K562 (cell line): ENCODE results near the gene PAF1. TPM values are rescaled to one million over a fixed set of nuclear protein-coding genes. Genes with fewer than 3 reads are reported as not detected.
A peak's percentile ranks its signal among the peaks of the same experiment; 100 is the strongest.

Source experiments
- ATAC-seq: fragments of 200-7000 bp; cut with Tn5 transposase; 3 replicates; pipeline ENCODE4 v1.9.1; 2020; ENCODE audit warnings: moderate library complexity
- BruUV-seq: library from RNA; stranded (reverse); fragments of 400-500 nt; replicated peaks from 2 replicates; lab custom pipeline; 2021; lab: Mats Ljungman, UMichigan
- CTCF ChIA-PET: fragments of 300-600 bp; formaldehyde crosslinking; extraction: SDS; loops from one replicate; lab custom pipeline; 2021; ENCODE audit warnings: low intra/inter-chr PET ratio; lab: Yijun Ruan, JAX
- POLR2A ChIA-PET: fragments of 300-600, 350-650 bp; sonication (Branson Sonifier 250); formaldehyde crosslinking; extraction: SDS; loops from one replicate; lab custom pipeline; 2021; ENCODE audit warnings: antibody characterized with exemption, inconsistent platforms; lab: Yijun Ruan, JAX
- DNase-seq, 4 experiments: peaks; one replicate each; pipeline versions ENCODE4 v3.0.0 to v3.0.0-alpha.2; 2011 to 2018; ENCODE audit warnings: low spot score in 3 of 4, mixed read lengths in 3 of 4; ENCODE audit errors: extremely low read depth in 1 of 4
- FAIRE-seq: peaks from 2 replicates; lab custom pipeline; 2011; peaks lifted over from hg19 to GRCh38; lab: Jason Lieb, UNC
- H2AFZ ChIP-seq: 2 replicates; pipeline ENCODE4 v1.6.0; 2011; ENCODE audit warnings: low read depth, low read length, control low read depth, inconsistent platforms
- H3K27ac ChIP-seq: fragments of 200-600 bp; 3 replicates; pipeline ENCODE4 v1.8.0; 2011; ENCODE audit warnings: low read depth, mild to moderate bottlenecking, control low read depth, inconsistent platforms, low read length, moderate library complexity, mixed read lengths; ENCODE audit errors: extremely low read depth
- H3K27me3 ChIP-seq, 2 experiments: fragments of 300-600 bp in 1 of 2; 2 replicates in 1 of 2; 3 replicates in 1 of 2; pipeline versions ENCODE4 v1.6.0 to v1.8.0; 2011; ENCODE audit warnings: inconsistent platforms in 2 of 2, low read length in 2 of 2, mild to moderate bottlenecking in 1 of 2, mixed read lengths in 1 of 2, moderate library complexity in 1 of 2; ENCODE audit not compliant: control insufficient read depth in 2 of 2, insufficient read depth in 2 of 2
- H3K36me3 ChIP-seq: fragments of 300-600 bp; 3 replicates; pipeline ENCODE4 v1.8.0; 2011; ENCODE audit warnings: mild to moderate bottlenecking, low read length, inconsistent platforms; ENCODE audit not compliant: control insufficient read depth, insufficient read depth
- H3K4me1 ChIP-seq, 2 experiments: fragments of 200-600 bp in 1 of 2; replicated peaks in 1 of 2; 2 replicates in 1 of 2; 3 replicates in 1 of 2; pipeline versions ENCODE4 v1.5.1 to v1.8.0; 2011; ENCODE audit warnings: inconsistent platforms in 2 of 2, low read length in 2 of 2, mild to moderate bottlenecking in 1 of 2, mixed read lengths in 1 of 2, moderate library complexity in 1 of 2; ENCODE audit not compliant: control insufficient read depth in 2 of 2, insufficient read depth in 2 of 2
- H3K4me2 ChIP-seq: 2 replicates; pipeline ENCODE4 v1.6.1; 2011; ENCODE audit warnings: low read length, control low read depth, inconsistent platforms, mixed read lengths; ENCODE audit not compliant: insufficient read depth
- H3K4me3 ChIP-seq: fragments of 200-600 bp; sonication (generic), shearing (Covaris generic); 2 replicates; pipeline ENCODE4 v1.5.1; 2016; ENCODE audit warnings: control low read depth, inconsistent platforms
- H3K79me2 ChIP-seq: fragments of 200-600 bp; 3 replicates; pipeline ENCODE4 v1.8.0; 2011; ENCODE audit warnings: low read length, inconsistent platforms; ENCODE audit not compliant: control insufficient read depth, insufficient read depth
- H3K9ac ChIP-seq, 2 experiments: 2 replicates each; pipeline versions ENCODE4 v1.6.0 to v1.6.1; 2011; ENCODE audit warnings: low read depth in 2 of 2, low read length in 2 of 2, control low read depth in 1 of 2, inconsistent platforms in 1 of 2, mild to moderate bottlenecking in 1 of 2, mixed read lengths in 1 of 2; ENCODE audit not compliant: insufficient read depth in 1 of 2
- H3K9me1 ChIP-seq: one replicate; pipeline ENCODE4 v1.6.0; 2011; ENCODE audit warnings: inconsistent platforms, mild to moderate bottlenecking, low read length, moderate library complexity; ENCODE audit not compliant: control insufficient read depth, insufficient read depth
- H3K9me3 ChIP-seq: replicated peaks from 2 replicates; pipeline ENCODE4 v1.5.1; 2011; ENCODE audit warnings: low read depth, low read length, inconsistent platforms; ENCODE audit not compliant: control insufficient read depth, insufficient read depth
- H4K20me1 ChIP-seq: replicated peaks from 2 replicates; pipeline ENCODE4 v1.6.1; 2011; ENCODE audit warnings: low read length, inconsistent platforms, mixed read lengths; ENCODE audit not compliant: control insufficient read depth, insufficient read depth
- BHLHE40 ChIP-seq: IDR thresholded peaks from 2 replicates; pipeline ENCODE4 v1.6.1; 2011; ENCODE audit warnings: low read length, improper control_type of control experiment
- JUNB ChIP-seq: fragments of 450-650 bp; formaldehyde crosslinking; conservative IDR thresholded peaks from 2 replicates; pipeline ENCODE4 v1.4.0; 2020; ENCODE audit warnings: mild to moderate bottlenecking
- MAZ ChIP-seq, 2 experiments: fragments of 450-650 bp in 1 of 2; sonication (generic) in 1 of 2; formaldehyde crosslinking; IDR thresholded peaks in 1 of 2; conservative IDR thresholded peaks in 1 of 2; 2 replicates each; pipeline versions ENCODE4 v1.4.0 to v1.5.0; 2020; ENCODE audit warnings: mild to moderate bottlenecking in 1 of 2, missing genetic modification reagents in 1 of 2
- NONO ChIP-seq, 2 experiments: fragments of 200-400 bp in 1 of 2; fragments of 450-650 bp in 1 of 2; formaldehyde crosslinking in 1 of 2; IDR thresholded peaks; 2 replicates each; pipeline ENCODE4 v1.6.1; 2017; ENCODE audit warnings: low read depth in 2 of 2, mild to moderate bottlenecking in 2 of 2, moderate library complexity in 2 of 2, low read length in 1 of 2
- NR2C1 ChIP-seq, 2 experiments: fragments of 450-650 bp; IDR thresholded peaks; 2 replicates each; pipeline ENCODE4 v1.6.1; 2017; ENCODE audit warnings: mild to moderate bottlenecking in 2 of 2, antibody characterized with exemption in 1 of 2, inconsistent platforms in 1 of 2, missing compliant biosample characterization in 1 of 2, missing genetic modification characterization in 1 of 2
- POLR2G ChIP-seq: fragments of 200-400 bp; formaldehyde crosslinking; IDR thresholded peaks from 2 replicates; pipeline ENCODE4 v1.6.1; 2017; ENCODE audit warnings: low read depth, mild to moderate bottlenecking, antibody characterized with exemption, low read length, moderate library complexity
- POU5F1 ChIP-seq: fragments of 150-350 bp; IDR thresholded peaks from 2 replicates; pipeline ENCODE4 v1.6.1; 2014; ENCODE audit warnings: borderline replicate concordance, low read length, low read depth, mild to moderate bottlenecking; ENCODE audit not compliant: partially characterized antibody
- SIN3B ChIP-seq: fragments of 450-650 bp; IDR thresholded peaks from 2 replicates; pipeline ENCODE4 v1.6.1; 2017; ENCODE audit warnings: low read depth, mild to moderate bottlenecking, moderate library complexity
- TAF15 ChIP-seq: fragments of 200-400 bp; formaldehyde crosslinking; IDR thresholded peaks from 2 replicates; pipeline ENCODE4 v1.6.1; 2017; ENCODE audit warnings: mild to moderate bottlenecking, low read depth, low read length, moderate library complexity
- ZFX ChIP-seq: sonication (generic); formaldehyde crosslinking; IDR thresholded peaks from 2 replicates; pipeline ENCODE4 v1.8.0; 2022; ENCODE audit warnings: mild to moderate bottlenecking, missing genetic modification reagents, moderate library complexity
- ZSCAN32 ChIP-seq: fragments of 450-650 bp; formaldehyde crosslinking; IDR thresholded peaks from 2 replicates; pipeline ENCODE4 v1.4.0; 2020; ENCODE audit warnings: mild to moderate bottlenecking, moderate library complexity
- WGBS: fragments of 100-300 bp; shearing (Covaris generic); methylation state at CpG from one replicate; pipeline ENCODE4 v1.1.6; 2016; ENCODE audit warnings: low coverage, mixed read lengths; ENCODE audit not compliant: insufficient coverage; ENCODE audit errors: missing lambda C conversion rate; 5-methylcytosine and 5-hydroxymethylcytosine counted together
- in situ Hi-C: fragments of 300-500 bp; cut with MboI; formaldehyde crosslinking; loops from 4 replicates; pipeline ENCODE4 v1.15.0; 2018; ENCODE audit warnings: inconsistent platforms, mixed read lengths
- intact Hi-C: fragments of 100-400 bp; cut with micrococcal nuclease; formaldehyde crosslinking; loops from 2 replicates; pipeline ENCODE4 v1.14.2; 2022
- polyA plus RNA-seq, 8 experiments: library from polyadenylated mRNA; depleted of rRNA in 4 of 8; stranded (reverse) in 5 of 8; unstranded in 3 of 8; fragments of >200 nt; fragmentation: Nextera tagmentation in 2 of 8; fragmentation: Illumina TruSeq in 1 of 8; extraction: Ambion mirVana in 2 of 8; extraction: Trizol in 1 of 8; gene quantifications; 2 replicates each; pipeline versions ENCODE4 v1.2.1 to v1.2.3, GENCODE V29; 2011 to 2014; ENCODE audit warnings: inconsistent platforms in 1 of 8, missing spikeins in 1 of 8
- total RNA-seq, 7 experiments: library from RNA; depleted of rRNA in 6 of 7; stranded (reverse); fragments of >200 nt in 6 of 7; fragmentation: Illumina TruSeq in 2 of 7; extraction: Trizol in 2 of 7; gene quantifications; 2 replicates each; pipeline versions ENCODE4 v1.2.1 to v1.2.3, GENCODE V29; 2011 to 2021; ENCODE audit warnings: low replicate concordance in 1 of 7
- TF ChIP-seq, protein P1 (sequence below): fragments of 250-450 bp; sonication (Bioruptor Pico); IDR thresholded peaks from 2 replicates; pipeline ENCODE4 v1.8.0; 2022; ENCODE audit warnings: moderate library complexity, mild to moderate bottlenecking, inconsistent platforms

The PAF1 gene
- total and polyA plus RNA-seq, 9 of the 15 experiments (the other 6 are each of a cell fraction or from before 2014, with no cell fraction given), result 1.5 to 45.0 (median 33.8) TPM

DNA sequence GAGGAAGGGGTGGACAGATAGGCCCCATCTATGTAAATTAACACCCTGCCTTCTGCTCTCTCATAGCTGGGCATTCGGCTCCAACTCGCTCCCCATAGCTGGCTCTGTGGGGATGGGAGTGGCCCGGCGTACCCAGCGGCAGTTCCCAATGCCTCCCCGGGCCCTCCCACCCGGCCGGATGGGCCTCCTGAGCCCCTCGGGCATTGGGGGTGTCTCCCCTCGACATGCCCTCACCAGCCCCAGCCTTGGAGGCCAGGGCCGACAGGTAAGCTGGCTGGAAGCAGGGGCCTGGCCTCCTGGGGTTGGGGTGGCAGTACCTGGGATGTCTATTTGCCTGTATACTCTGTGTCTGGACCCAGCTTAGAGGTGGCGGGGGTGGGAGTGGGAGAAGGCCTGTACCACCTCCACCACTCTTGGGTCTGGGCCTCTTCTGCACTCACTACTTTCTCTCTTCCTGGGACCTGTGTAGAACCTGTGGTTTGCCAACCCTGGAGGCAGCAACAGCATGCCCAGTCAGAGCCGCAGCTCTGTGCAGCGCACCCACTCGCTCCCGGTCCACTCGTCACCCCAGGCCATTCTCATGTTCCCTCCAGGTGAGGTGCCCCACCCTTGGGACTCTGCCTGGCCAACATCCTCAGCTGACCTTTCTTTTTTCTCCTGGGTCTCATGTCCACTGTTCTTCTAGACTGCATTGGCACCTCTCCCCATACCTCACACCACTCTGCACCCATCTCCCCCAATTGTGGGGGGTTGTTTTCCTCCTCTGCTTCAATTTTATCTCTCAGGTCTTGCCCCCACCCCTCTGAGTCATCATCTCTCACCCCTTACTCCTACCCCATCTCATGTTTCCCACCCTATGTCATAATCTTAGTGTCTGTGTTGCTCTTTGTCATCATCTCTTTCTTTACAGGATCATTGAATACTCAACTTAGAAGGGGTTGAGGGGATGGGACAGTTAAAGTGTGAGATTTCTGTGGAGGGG, 10.1 kb downstream of the PAF1 start:
- peaks cover 100% of the 10 kb centered on the region for H3K36me3 ChIP-seq
- H3K27ac ChIP-seq, result no peak overlapping the region
- whole genome bisulfite sequencing, result 96% methylated on average over 12 of the region's 17 CpGs
- H2AFZ ChIP-seq, result no peak overlapping the region
- H3K9me3 ChIP-seq, result no peaks in the 10 kb centered on the region
- ChIA-PET CTCF (no interaction called here), POLR2A (interaction anchor here (0.5 to 2.5 kb wide), 2 partner anchors 10 to 52 kb away, joined by 3 to 15 read pairs; partner anchors contain the start of genes MED29 and PAF1)
- BruUV-seq, result no TSS peak
- in situ Hi-C loops (no loop called here), intact Hi-C loops (no loop called here)
- DNase-seq (no peak), ATAC-seq (no peak), FAIRE-seq (no peak)
- no peak overlapping the region for H3K4me3 ChIP-seq
- no peak for TF ChIP-seq ZSCAN32
- TF ChIP-seq POLR2G, result peak; percentile 49; the same call in 1 of the 2 replicates
- H3K4me1 ChIP-seq, result peaks cover 17 to 27% of the 10 kb centered on the region in 2 experiments
- peaks cover 30% of the 10 kb centered on the region for H4K20me1 ChIP-seq
- H3K79me2 ChIP-seq, result 0 out of 3 replicates have a peak, but pooled peaks cover 3% of the 10 kb centered on the region
- H3K27me3 ChIP-seq, result no peaks in the 10 kb centered on the region
- no peak overlapping the region for H3K4me2 ChIP-seq
- no peak overlapping the region for H3K9ac ChIP-seq
- peaks cover 13% of the 10 kb centered on the region for H3K9me1 ChIP-seq

DNA sequence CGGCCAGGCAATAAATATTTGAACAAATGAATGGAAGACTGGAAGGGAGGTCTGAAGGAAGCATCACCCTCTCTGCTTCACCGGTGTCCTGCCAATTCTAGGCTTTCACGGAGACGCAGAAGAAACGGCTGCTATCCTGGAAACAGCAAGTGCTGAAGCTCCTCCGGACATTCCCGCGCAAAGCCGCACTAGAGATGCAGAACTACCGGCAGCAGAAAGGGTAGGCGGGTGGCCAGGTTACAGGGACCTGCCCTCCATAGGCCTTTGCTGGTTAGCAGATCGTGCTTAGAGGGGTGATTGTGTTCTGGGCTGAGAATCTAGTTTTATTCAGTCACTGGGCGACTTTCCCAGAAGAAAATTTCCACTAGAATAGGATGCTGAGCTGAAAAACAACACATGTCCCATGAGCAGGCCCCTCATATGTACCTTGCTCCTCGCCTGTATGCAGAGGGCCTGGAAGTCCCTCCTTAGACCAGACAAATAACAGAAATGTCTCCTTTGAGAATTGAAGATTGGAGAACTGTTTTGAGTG, 11.0 kb downstream of the PAF1 start:
- Histone ChIP-seq H3K9ac (no peak overlapping the region), H3K27ac (no peak overlapping the region), H4K20me1 (peaks cover 24% of the 10 kb centered on the region), H3K9me1 (peaks cover 13% of the 10 kb centered on the region), H3K79me2 (0 out of 3 replicates have a peak, but pooled peaks cover 3% of the 10 kb centered on the region), H3K4me1 (peaks cover 17 to 22% of the 10 kb centered on the region in 2 experiments), H3K4me2 (no peak overlapping the region), H2AFZ (no peak overlapping the region), H3K4me3 (no peak overlapping the region), H3K36me3 (peaks cover 100% of the 10 kb centered on the region), H3K27me3 (no peaks in the 10 kb centered on the region), H3K9me3 (no peaks in the 10 kb centered on the region)
- in situ Hi-C loops (no loop called here), intact Hi-C loops (no loop called here)
- POLR2A ChIA-PET, result interaction anchor here (0.7 to 2.5 kb wide), 2 partner anchors 11 to 541 kb away, joined by 4 to 15 read pairs; partner anchors contain the start of genes MED29 and PAF1
- DNase-seq (no peak), ATAC-seq (no peak), FAIRE-seq (no peak)
- no TSS peak for BruUV-seq
- 90% methylated on average over 12 of the region's 14 CpGs for WGBS
- CTCF ChIA-PET, result no interaction called here
- TF ChIP-seq ZFX (no peak), TAF15 (no peak), SIN3B (no peak), JUNB (no peak), MAZ (CRISPR knock-in tag; conservative IDR thresholded peaks at IDR 0.05 in 1 of 2, IDR thresholded peaks at IDR 0.05 in 1 of 2) (no peak), POU5F1 (no peak), NONO (IDR thresholded peaks at IDR 0.05; ENCODE audit: low read depth in 2 of 2, low read length in 1 of 2) (no peak), NR2C1 (IDR thresholded peaks at IDR 0.05) (no peak), NR2C1 (tag; IDR thresholded peaks at IDR 0.05) (no peak), BHLHE40 (no peak)
- TF ChIP-seq, protein P1, sequence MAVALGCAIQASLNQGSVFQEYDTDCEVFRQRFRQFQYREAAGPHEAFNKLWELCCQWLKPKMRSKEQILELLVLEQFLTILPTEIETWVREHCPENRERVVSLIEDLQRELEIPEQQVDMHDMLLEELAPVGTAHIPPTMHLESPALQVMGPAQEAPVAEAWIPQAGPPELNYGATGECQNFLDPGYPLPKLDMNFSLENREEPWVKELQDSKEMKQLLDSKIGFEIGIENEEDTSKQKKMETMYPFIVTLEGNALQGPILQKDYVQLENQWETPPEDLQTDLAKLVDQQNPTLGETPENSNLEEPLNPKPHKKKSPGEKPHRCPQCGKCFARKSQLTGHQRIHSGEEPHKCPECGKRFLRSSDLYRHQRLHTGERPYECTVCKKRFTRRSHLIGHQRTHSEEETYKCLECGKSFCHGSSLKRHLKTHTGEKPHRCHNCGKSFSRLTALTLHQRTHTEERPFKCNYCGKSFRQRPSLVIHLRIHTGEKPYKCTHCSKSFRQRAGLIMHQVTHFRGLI (CRISPR knock-in tag), result no peak
